ACC112 (cell line): ENCODE results near the gene STUB1.

Experiments used
- H2AFZ ChIP-seq: fragments of 200-600 bp; sonication (generic); one replicate; pipeline ENCODE4 v1.6.0; 2017; ENCODE audit warnings: antibody characterized with exemption, low read length; ENCODE audit not compliant: unreplicated experiment
- H3K27ac ChIP-seq: fragments of 200-600 bp; sonication (generic); 2 replicates; pipeline ENCODE4 v1.5.1; 2014; ENCODE audit warnings: low read depth, mild to moderate bottlenecking, antibody characterized with exemption, low read length, moderate library complexity
- H3K27me3 ChIP-seq: fragments of 200-600 bp; sonication (generic); 2 replicates; pipeline ENCODE4 v1.6.1; 2014; ENCODE audit warnings: mild to moderate bottlenecking, antibody characterized with exemption, low read length, moderate library complexity, mixed read lengths; ENCODE audit not compliant: insufficient read depth
- H3K36me3 ChIP-seq: fragments of 200-600 bp; sonication (generic); 2 replicates; pipeline ENCODE4 v1.6.1; 2016; ENCODE audit warnings: mild to moderate bottlenecking, antibody characterized with exemption, low read length, moderate library complexity, mixed read lengths; ENCODE audit not compliant: insufficient read depth
- H3K4me1 ChIP-seq: fragments of 200-600 bp; sonication (generic); one replicate; pipeline ENCODE4 v1.6.1; 2016; ENCODE audit warnings: low read length, mixed read lengths; ENCODE audit not compliant: insufficient read depth, unreplicated experiment, control insufficient read depth
- H3K4me3 ChIP-seq: fragments of 200-600 bp; sonication (generic); 2 replicates; pipeline ENCODE4 v1.5.1; 2014; ENCODE audit warnings: mild to moderate bottlenecking, low read depth, low read length
- H3K79me2 ChIP-seq: fragments of 200-600 bp; sonication (generic); one replicate; pipeline ENCODE4 v1.6.0; 2016; ENCODE audit warnings: low read length; ENCODE audit not compliant: control insufficient read depth, unreplicated experiment, insufficient read depth

STUB1 gene

DNA sequence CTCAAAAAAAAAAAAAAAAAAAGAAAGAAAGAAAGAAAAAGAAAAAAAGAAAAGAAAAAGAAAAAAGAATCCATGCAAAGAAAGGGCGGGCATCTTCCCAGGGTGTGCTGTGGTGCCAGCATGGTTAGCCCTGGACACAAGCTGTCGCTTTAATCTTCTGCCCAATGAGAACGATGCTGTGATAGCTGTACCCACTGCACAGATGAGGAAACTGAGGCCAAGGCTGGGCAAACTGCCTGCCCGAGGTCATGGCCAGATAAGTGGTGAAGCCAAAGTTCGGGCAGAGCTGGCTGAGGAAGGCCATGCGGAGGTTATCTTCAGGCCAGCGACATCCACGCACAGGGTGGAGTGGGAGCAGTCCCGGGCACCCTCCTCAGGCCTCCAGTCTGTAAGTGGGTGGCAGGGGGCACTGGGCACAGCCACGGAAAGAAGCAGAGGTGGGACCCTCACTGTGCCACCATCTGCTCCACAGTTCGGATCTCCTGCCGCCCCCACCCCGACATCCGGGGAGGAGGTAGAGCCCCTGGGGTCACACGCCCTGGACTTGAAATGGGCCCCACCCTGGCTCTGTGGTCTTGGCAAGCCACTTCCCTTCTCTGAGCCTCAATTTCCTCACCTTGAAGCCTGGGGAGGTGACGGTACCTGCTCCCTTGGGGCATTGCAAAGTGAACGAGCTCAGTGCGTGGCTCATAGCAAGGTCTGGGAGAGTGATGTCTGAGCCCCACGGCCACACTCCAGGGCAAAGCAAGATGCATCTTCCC lies 18.9 kb downstream of the STUB1 start:
- no peaks in the 10 kb centered on the region for H3K36me3 ChIP-seq
- no peak overlapping the region for H3K4me3 ChIP-seq
- no peak overlapping the region for H3K27ac ChIP-seq
- no peaks in the 10 kb centered on the region for H3K79me2 ChIP-seq
- no peak overlapping the region for H2AFZ ChIP-seq
- H3K4me1 ChIP-seq: no peaks in the 10 kb centered on the region
- H3K27me3 ChIP-seq: peaks cover 75% of the 10 kb centered on the region

DNA sequence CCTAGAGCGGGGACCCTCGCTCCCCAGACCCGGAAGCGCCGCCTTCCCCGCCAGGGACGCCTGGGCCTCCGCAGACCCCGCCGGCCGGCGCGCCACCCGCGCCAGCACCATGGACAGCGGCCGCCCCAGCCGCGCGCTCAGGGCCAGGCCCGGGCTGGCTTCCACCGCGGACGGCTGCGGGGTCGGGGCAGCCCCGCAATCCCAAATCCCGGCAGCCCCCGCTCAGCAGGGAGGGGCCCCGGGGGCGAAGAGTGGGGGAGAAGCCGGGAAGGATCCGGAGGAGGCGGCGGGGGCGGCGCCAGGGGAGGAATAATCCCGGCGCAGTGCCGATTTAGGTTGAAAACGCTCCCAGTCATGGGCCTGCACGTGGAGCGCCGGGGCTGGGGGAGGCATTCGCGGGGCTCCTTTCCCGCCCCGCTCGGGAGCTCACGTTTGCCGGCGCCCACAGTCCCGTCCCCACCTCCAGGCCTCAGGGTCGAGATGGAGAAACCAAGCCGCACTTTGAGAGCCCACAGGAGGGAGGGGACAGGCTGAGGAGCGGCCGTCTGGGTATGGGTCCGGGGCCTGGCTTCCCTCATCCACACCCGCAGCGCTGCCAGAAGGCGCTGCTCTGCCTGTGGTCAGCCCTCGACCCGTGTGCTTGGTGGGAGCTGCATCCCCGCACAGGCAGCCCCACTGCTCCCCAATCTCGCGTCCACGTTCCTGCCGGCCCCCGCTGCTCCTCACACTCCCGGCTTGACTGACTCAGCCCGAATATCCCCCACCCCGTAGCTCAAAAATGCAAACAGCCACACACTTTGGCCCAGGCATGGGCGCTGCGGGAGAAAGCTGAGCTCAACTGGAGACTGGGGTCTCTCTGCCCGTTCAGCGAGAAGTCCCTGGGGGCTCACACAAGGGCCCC lies 20.7 kb downstream of the STUB1 start:
- no peaks in the 10 kb centered on the region for H3K79me2 ChIP-seq
- H3K4me3 ChIP-seq: no peak overlapping the region
- peaks cover 69% of the 10 kb centered on the region for H3K27me3 ChIP-seq
- no peaks in the 10 kb centered on the region for H3K4me1 ChIP-seq
- H2AFZ ChIP-seq: no peak overlapping the region
- no peaks in the 10 kb centered on the region for H3K36me3 ChIP-seq
- no peak overlapping the region for H3K27ac ChIP-seq

- Histone ChIP-seq H3K27ac (no peak overlapping the region), H3K36me3 (no peaks in the 10 kb centered on the region), H3K4me1 (no peaks in the 10 kb centered on the region), H2AFZ (no peak overlapping the region), H3K27me3 (peaks cover 78% of the 10 kb centered on the region), H3K79me2 (no peaks in the 10 kb centered on the region), H3K4me3 (no peak overlapping the region)
Measured at GRCh38 chr16:702341-702740, 22.1 kb downstream of the STUB1 start.

- Histone ChIP-seq H3K4me3 (no peak overlapping the region), H3K79me2 (no peaks in the 10 kb centered on the region), H3K27me3 (peaks cover 82% of the 10 kb centered on the region), H3K36me3 (no peaks in the 10 kb centered on the region), H3K4me1 (no peaks in the 10 kb centered on the region), H3K27ac (no peak overlapping the region), H2AFZ (no peak overlapping the region)
Measured at GRCh38 chr16:703406-703805, 23.2 kb downstream of the STUB1 start.

GRCh38 chr16:704047-704446 lies 23.8 kb downstream of the STUB1 start:
- H3K36me3 ChIP-seq: no peaks in the 10 kb centered on the region
- H3K27me3 ChIP-seq: peaks cover 81% of the 10 kb centered on the region
- no peak overlapping the region for H3K4me3 ChIP-seq
- H2AFZ ChIP-seq: no peak overlapping the region
- no peak overlapping the region for H3K27ac ChIP-seq
- no peaks in the 10 kb centered on the region for H3K79me2 ChIP-seq
- no peaks in the 10 kb centered on the region for H3K4me1 ChIP-seq

GRCh38 chr16:704552-705380 lies 24.6 kb downstream of the STUB1 start:
- no peak overlapping the region for H2AFZ ChIP-seq
- no peak overlapping the region for H3K27ac ChIP-seq
- no peaks in the 10 kb centered on the region for H3K36me3 ChIP-seq
- no peaks in the 10 kb centered on the region for H3K79me2 ChIP-seq
- no peak overlapping the region for H3K4me3 ChIP-seq
- H3K4me1 ChIP-seq: peaks cover 2% of the 10 kb centered on the region
- H3K27me3 ChIP-seq: peaks cover 77% of the 10 kb centered on the region

DNA sequence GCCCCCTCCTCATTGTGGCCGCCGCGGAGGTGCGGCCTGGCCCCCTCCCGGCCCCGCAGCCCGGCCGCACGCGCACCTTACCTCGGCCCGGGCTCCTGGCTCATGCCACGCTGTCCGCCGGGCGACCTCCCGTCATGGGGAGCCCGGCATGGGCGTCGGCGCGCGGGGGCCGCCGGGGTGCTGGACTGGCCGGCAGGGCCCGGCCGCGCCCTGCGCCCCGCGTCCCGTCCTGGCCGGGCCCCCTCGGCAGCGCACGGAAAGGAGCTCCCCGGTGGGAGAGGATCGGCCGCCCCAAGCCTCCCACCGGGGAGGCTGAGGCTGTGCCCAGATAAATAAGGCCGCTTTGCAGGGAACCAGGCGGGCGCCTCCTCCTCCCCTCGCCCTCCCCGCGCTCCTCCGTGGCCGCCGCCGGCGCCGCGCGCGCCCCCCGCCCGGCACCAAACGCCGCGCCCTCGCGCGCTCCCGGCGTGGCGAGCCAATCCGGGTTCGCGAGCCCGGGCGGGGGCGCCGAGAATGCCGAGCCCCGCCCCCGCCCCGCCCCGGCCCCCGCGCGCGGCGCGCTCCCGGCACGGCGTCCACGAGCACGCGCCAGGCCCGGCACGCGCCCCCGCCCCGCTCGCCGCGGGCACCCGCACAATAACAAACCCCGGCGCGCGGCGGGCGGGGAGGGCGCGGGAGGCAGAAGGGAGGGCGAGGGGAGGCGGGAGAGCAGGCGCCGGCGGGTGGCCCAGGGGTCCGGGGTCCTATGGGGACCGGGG lies 25.4 kb downstream of the STUB1 start, which contains the start of gene FBXL16:
Gene FBXL16 (minus strand): TSS at position 371 of the 758 bp plus-strand sequence. CDS start 8,396 bp downstream, outside the sequence.
- Histone ChIP-seq H3K27me3 (peaks cover 75% of the 10 kb centered on the region), H2AFZ (no peak within 1 kb of the TSS), H3K79me2 (no peaks in the 10 kb centered on the region), H3K4me1 (peaks cover 10% of the 10 kb centered on the region), H3K4me3 (no peak within 1 kb of the TSS; the same call in 1 of the 2 replicates), H3K36me3 (no peaks in the 10 kb centered on the region), H3K27ac (no peak within 1 kb of the TSS)

- no peak overlapping the region for H2AFZ ChIP-seq
- no peak overlapping the region for H3K4me3 ChIP-seq
- no peaks in the 10 kb centered on the region for H3K36me3 ChIP-seq
- peaks cover 74% of the 10 kb centered on the region for H3K27me3 ChIP-seq
- H3K79me2 ChIP-seq: no peaks in the 10 kb centered on the region
- H3K4me1 ChIP-seq: peaks cover 10% of the 10 kb centered on the region
- H3K27ac ChIP-seq: no peak overlapping the region
Measured at GRCh38 chr16:706189-707061, 26.2 kb downstream of the STUB1 start.

GRCh38 chr16:707062-707538 lies 26.9 kb downstream of the STUB1 start:
- Histone ChIP-seq H3K4me3 (no peak overlapping the region), H2AFZ (no peak overlapping the region), H3K27me3 (peaks cover 67% of the 10 kb centered on the region), H3K27ac (no peak overlapping the region), H3K36me3 (no peaks in the 10 kb centered on the region), H3K4me1 (peaks cover 10% of the 10 kb centered on the region), H3K79me2 (no peaks in the 10 kb centered on the region)
